A673 (cell line): ENCODE measurements around the gene PSORS1C1.

Experiments
- CTCF ChIP-seq: fragments of 300-800, 200-600 bp; sonication (generic); conservative IDR thresholded peaks from 2 replicates; pipeline ENCODE4 v1.5.1; 2017; ENCODE audit warnings: low read depth, mild to moderate bottlenecking, antibody characterized with exemption, low read length, moderate library complexity, mixed read lengths
- EZH2 ChIP-seq: fragments of 200-600 bp; sonication (generic); IDR thresholded peaks from 2 replicates; pipeline ENCODE4 v1.6.1; 2017; ENCODE audit warnings: borderline replicate concordance, low read depth, mild to moderate bottlenecking, mixed read lengths, antibody characterized with exemption, low read length; ENCODE audit not compliant: poor library complexity, severe bottlenecking

GRCh38 chr6:31094389-31094881 is 20.2 kb upstream of the PSORS1C1 start:
- TF ChIP-seq CTCF = no peak
- no peak for TF ChIP-seq EZH2
